Measurements from ENCODE around the gene TCEA2. TPM values are rescaled to one million over a fixed set of nuclear protein-coding genes. Genes with fewer than 3 reads are reported as not detected.

Gene TCEA2
- total RNA-seq, 1 donor from 2014 or later = 8.4 TPM

DNA sequence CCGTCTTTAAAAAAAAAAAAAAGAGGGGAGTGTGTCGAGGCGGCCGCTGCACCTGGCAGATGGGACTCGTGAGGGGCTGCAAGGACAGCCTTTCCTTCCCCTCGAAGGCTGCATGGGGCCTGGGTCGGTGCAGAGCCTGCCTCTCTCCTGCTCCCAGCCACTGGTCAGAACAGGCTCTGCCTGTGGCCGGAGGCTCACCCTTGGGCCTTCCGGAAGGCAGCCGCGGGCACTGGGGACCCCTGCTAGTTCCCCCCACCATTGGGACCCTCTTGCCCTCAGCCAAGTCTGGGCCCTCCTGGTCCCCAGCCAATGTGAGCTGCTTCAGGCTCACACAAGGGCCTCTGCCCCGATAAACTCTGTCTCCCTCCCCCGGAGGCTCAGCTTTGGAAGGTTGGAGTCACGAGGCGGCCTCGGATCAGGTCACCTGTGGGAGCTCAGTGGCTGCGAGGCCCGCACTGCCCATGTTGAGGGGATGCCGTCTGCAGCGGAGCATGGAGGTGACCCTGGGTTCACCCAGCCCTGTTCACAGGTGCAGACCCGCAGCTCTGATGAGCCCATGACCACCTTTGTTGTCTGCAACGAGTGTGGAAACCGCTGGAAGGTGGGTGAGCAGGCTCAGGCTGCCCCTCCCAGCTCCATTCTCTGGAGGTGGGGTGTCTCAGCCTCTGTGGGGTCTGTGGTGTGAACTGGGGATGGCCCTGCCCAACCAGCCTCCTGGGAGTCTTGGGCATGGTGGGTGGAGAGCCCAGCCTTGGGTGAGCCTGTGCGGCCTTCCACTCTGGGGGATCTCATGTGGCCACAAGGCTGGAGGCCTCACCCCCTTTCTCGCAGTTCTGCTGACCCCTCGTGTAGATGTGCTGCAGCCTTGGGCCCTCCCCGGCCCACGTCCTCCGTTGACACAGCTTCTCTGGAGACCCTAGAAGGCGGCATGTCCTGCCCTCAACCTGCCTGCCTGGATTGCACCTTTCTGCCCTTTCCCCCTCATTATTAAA is 8.6 kb downstream of the TCEA2 start:
- H3K36me3 ChIP-seq (ENCODE audit: control insufficient read depth in 3 of 3, insufficient read depth in 3 of 3, low read length in 3 of 3) = peaks cover 3 to 5% (median 4%) of the 10 kb centered on the region in 3 donors

DNA sequence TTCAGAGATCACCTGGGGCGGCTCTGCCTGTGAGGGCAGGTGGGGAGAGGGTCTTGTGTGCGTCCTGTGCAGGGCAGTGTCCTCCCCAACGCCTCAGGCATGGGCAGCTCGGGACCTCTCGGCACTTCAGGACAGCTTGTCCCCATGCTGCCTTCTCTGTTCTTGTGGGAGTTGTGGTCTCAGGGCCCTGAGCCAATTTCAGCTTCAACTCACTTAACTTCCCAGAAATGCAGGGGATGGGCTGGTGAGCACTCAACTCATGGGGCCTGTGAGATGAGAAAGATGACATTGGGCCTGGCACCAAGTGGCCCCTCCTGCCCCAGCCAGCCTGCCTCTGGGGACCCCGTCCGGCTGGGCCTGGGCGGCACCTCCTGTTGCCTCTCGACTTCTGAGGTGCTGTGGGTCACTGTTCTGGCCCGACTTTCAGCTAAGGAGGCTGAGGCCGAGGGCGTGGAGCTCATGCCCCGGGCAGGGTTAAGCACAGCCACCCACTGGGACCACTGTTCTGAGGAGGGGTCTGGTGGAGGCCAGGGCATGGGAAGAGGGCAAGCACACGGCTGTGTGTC is 9.6 kb downstream of the TCEA2 start:
- Histone ChIP-seq H3K9ac (ENCODE audit: low read depth in 1 of 3, low read length in 3 of 3) (no peak overlapping the region), H3K4me1 (ENCODE audit: control insufficient read depth in 3 of 3, insufficient read depth in 3 of 3, low read length in 3 of 3) (peaks cover 0 to 3% (median 2%) of the 10 kb centered on the region in 3 donors), H3K9me3 (ENCODE audit: control insufficient read depth in 3 of 3, low read length in 3 of 3) (no peaks in the 10 kb centered on the region), H3K27ac (ENCODE audit: low read depth, low read length) (no peak overlapping the region), H3K27me3 (ENCODE audit: control insufficient read depth in 3 of 3, insufficient read depth in 3 of 3, low read length in 3 of 3) (peaks cover 0 to 3% (median 0%) of the 10 kb centered on the region in 3 donors), H3K4me3 (ENCODE audit: low read length in 3 of 3) (no peak overlapping the region), H3K36me3 (ENCODE audit: control insufficient read depth in 3 of 3, insufficient read depth in 3 of 3, low read length in 3 of 3) (peaks cover 3 to 5% (median 4%) of the 10 kb centered on the region in 3 donors)

More for the DNA sequence above, 8.6 kb downstream of the TCEA2 start:
- Histone ChIP-seq H3K9ac (ENCODE audit: low read depth in 1 of 3, low read length in 3 of 3) (no peak overlapping the region), H3K27ac (ENCODE audit: low read depth, low read length) (no peak overlapping the region), H3K4me3 (ENCODE audit: low read length in 3 of 3) (no peak overlapping the region), H3K9me3 (ENCODE audit: control insufficient read depth in 3 of 3, low read length in 3 of 3) (no peaks in the 10 kb centered on the region), H3K27me3 (ENCODE audit: control insufficient read depth in 3 of 3, insufficient read depth in 3 of 3, low read length in 3 of 3) (peaks cover 0 to 3% (median 0%) of the 10 kb centered on the region in 3 donors), H3K4me1 (ENCODE audit: control insufficient read depth in 3 of 3, insufficient read depth in 3 of 3, low read length in 3 of 3) (peaks cover 0 to 2% (median 0%) of the 10 kb centered on the region in 3 donors)

GRCh38 chr20:64073476-64074183 is 10.6 kb downstream of the TCEA2 start:
- H3K9me3 ChIP-seq (ENCODE audit: control insufficient read depth in 3 of 3, low read length in 3 of 3) = no peaks in the 10 kb centered on the region
- no peak overlapping the region for H3K4me3 ChIP-seq (ENCODE audit: low read length in 3 of 3)
- peaks cover 3 to 5% (median 4%) of the 10 kb centered on the region in 3 donors for H3K36me3 ChIP-seq (ENCODE audit: control insufficient read depth in 3 of 3, insufficient read depth in 3 of 3, low read length in 3 of 3)
- H3K27me3 ChIP-seq (ENCODE audit: control insufficient read depth in 3 of 3, insufficient read depth in 3 of 3, low read length in 3 of 3) = peaks cover 0 to 7% (median 2%) of the 10 kb centered on the region in 3 donors
- no peak overlapping the region for H3K9ac ChIP-seq (ENCODE audit: low read depth in 1 of 3, low read length in 3 of 3)
- H3K4me1 ChIP-seq (ENCODE audit: control insufficient read depth in 3 of 3, insufficient read depth in 3 of 3, low read length in 3 of 3) = peaks cover 4 to 13% (median 11%) of the 10 kb centered on the region in 3 donors
- H3K27ac ChIP-seq (ENCODE audit: low read depth, low read length) = no peak overlapping the region

DNA sequence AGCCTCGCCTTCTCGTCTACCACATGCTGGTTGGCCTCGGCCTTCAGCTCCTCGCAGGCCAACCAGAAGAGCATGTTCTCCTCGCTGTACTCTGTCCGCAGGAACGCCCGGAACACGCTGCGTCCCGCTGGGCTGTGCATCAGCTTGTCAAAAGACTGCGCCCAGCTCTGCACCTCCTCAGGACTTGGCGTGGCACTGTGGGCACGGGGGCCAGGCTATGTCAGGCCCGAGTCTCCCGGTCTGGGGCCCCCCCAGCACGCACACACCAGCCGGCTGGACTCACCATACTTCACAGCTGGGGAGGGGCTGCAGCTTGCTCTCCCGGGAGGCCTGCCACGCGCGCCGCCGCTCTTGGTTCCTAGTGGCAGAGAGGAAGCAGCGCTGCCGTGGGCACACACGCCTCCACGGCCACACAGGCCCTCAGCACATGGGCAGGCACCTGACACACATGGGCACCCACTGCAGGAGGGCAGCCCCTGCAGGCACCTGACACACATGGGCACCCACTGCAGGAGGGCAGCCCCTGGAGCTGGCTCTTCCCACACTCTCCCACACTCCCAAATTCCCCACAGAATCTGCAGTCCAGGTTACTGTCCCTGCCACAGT is 11.3 kb downstream of the TCEA2 start:
- peaks cover 0 to 7% (median 6%) of the 10 kb centered on the region in 3 donors for H3K27me3 ChIP-seq (ENCODE audit: control insufficient read depth in 3 of 3, insufficient read depth in 3 of 3, low read length in 3 of 3)
- H3K36me3 ChIP-seq (ENCODE audit: control insufficient read depth in 3 of 3, insufficient read depth in 3 of 3, low read length in 3 of 3) = peaks cover 3 to 5% (median 4%) of the 10 kb centered on the region in 3 donors
- H3K9ac ChIP-seq (ENCODE audit: low read depth in 1 of 3, low read length in 3 of 3) = no peak overlapping the region
- H3K4me3 ChIP-seq (ENCODE audit: low read length in 3 of 3) = no peak overlapping the region
- no peaks in the 10 kb centered on the region for H3K9me3 ChIP-seq (ENCODE audit: control insufficient read depth in 3 of 3, low read length in 3 of 3)
- peaks cover 11 to 18% (median 17%) of the 10 kb centered on the region in 3 donors for H3K4me1 ChIP-seq (ENCODE audit: control insufficient read depth in 3 of 3, insufficient read depth in 3 of 3, low read length in 3 of 3)
- H3K27ac ChIP-seq (ENCODE audit: low read depth, low read length) = no peak overlapping the region

DNA sequence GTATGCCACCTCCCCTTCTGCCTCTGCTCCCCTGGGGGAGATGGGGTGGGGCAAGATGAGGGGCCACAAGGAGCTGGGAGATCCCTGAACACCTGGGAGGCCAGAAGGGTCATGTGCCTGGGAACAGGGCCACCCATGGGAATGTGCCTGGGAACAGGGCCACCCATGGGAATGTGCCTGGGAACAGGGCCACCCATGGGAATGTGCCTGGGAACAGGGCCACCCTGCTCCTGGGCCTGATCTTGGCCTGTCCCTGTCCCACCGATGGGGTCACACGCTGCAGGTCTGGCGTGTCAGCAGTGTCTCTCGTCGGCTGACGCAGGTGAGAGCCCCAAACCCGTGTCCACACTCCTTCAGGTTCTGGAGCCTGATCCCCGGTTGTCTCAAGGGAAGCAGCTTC is 12.0 kb downstream of the TCEA2 start:
- peaks cover 11 to 18% (median 17%) of the 10 kb centered on the region in 3 donors for H3K4me1 ChIP-seq (ENCODE audit: control insufficient read depth in 3 of 3, insufficient read depth in 3 of 3, low read length in 3 of 3)
- no peaks in the 10 kb centered on the region for H3K9me3 ChIP-seq (ENCODE audit: control insufficient read depth in 3 of 3, low read length in 3 of 3)
- peaks cover 3 to 5% (median 4%) of the 10 kb centered on the region in 3 donors for H3K36me3 ChIP-seq (ENCODE audit: control insufficient read depth in 3 of 3, insufficient read depth in 3 of 3, low read length in 3 of 3)
- H3K9ac ChIP-seq (ENCODE audit: low read depth in 1 of 3, low read length in 3 of 3) = no peak overlapping the region
- H3K4me3 ChIP-seq (ENCODE audit: low read length in 3 of 3) = no peak overlapping the region
- no peak overlapping the region for H3K27ac ChIP-seq (ENCODE audit: low read depth, low read length)
- H3K27me3 ChIP-seq (ENCODE audit: control insufficient read depth in 3 of 3, insufficient read depth in 3 of 3, low read length in 3 of 3) = peaks cover 0 to 7% (median 6%) of the 10 kb centered on the region in 3 donors

DNA sequence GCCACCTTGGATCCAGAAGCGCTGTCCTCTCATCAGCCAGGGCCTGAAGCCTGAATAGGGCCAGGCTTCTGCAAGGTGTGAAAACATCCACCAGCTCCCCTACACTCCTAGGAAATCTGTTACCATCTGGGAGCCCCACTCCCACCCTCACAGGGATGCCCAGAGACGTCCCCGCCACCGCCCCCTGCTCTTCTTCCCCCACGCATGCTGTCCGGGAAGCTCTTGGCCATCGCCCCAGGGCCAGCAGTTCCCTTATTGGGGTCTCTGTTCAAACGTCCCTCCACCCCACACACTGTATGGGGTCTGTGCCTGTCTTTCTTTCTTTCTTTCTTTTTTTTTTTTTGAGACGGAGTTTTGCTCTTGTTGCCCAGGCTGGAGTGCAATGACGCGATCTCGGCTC is 12.6 kb downstream of the TCEA2 start:
- no peaks in the 10 kb centered on the region for H3K9me3 ChIP-seq (ENCODE audit: control insufficient read depth in 3 of 3, low read length in 3 of 3)
- H3K27ac ChIP-seq (ENCODE audit: low read depth, low read length) = no peak overlapping the region
- H3K4me3 ChIP-seq (ENCODE audit: low read length in 3 of 3) = no peak overlapping the region
- H3K36me3 ChIP-seq (ENCODE audit: control insufficient read depth in 3 of 3, insufficient read depth in 3 of 3, low read length in 3 of 3) = peaks cover 3 to 5% (median 4%) of the 10 kb centered on the region in 3 donors
- peaks cover 0 to 7% (median 6%) of the 10 kb centered on the region in 3 donors for H3K27me3 ChIP-seq (ENCODE audit: control insufficient read depth in 3 of 3, insufficient read depth in 3 of 3, low read length in 3 of 3)
- peaks cover 11 to 23% (median 19%) of the 10 kb centered on the region in 3 donors for H3K4me1 ChIP-seq (ENCODE audit: control insufficient read depth in 3 of 3, insufficient read depth in 3 of 3, low read length in 3 of 3)
- H3K9ac ChIP-seq (ENCODE audit: low read depth in 1 of 3, low read length in 3 of 3) = no peak overlapping the region

- Histone ChIP-seq H3K27ac (ENCODE audit: low read depth, low read length) (no peak overlapping the region), H3K36me3 (ENCODE audit: control insufficient read depth in 3 of 3, insufficient read depth in 3 of 3, low read length in 3 of 3) (peaks cover 3 to 5% (median 4%) of the 10 kb centered on the region in 3 donors), H3K27me3 (ENCODE audit: control insufficient read depth in 3 of 3, insufficient read depth in 3 of 3, low read length in 3 of 3) (peaks cover 0 to 7% (median 6%) of the 10 kb centered on the region in 3 donors), H3K4me3 (ENCODE audit: low read length in 3 of 3) (no peak overlapping the region), H3K9ac (ENCODE audit: low read depth in 1 of 3, low read length in 3 of 3) (no peak overlapping the region), H3K4me1 (ENCODE audit: control insufficient read depth in 3 of 3, insufficient read depth in 3 of 3, low read length in 3 of 3) (peaks cover 11 to 23% (median 19%) of the 10 kb centered on the region in 3 donors), H3K9me3 (ENCODE audit: control insufficient read depth in 3 of 3, low read length in 3 of 3) (no peaks in the 10 kb centered on the region)
These were observed 13.3 kb downstream of the TCEA2 start for GRCh38 chr20:64076061-64076997.

GRCh38 chr20:64077094-64077493 is 14.1 kb downstream of the TCEA2 start:
- Histone ChIP-seq H3K27me3 (ENCODE audit: control insufficient read depth in 3 of 3, insufficient read depth in 3 of 3, low read length in 3 of 3) (peaks cover 0 to 8% (median 6%) of the 10 kb centered on the region in 3 donors), H3K4me3 (ENCODE audit: low read length in 3 of 3) (no peak overlapping the region), H3K9ac (ENCODE audit: low read depth in 1 of 3, low read length in 3 of 3) (no peak overlapping the region), H3K36me3 (ENCODE audit: control insufficient read depth in 3 of 3, insufficient read depth in 3 of 3, low read length in 3 of 3) (peaks cover 3 to 5% (median 3%) of the 10 kb centered on the region in 3 donors), H3K9me3 (ENCODE audit: control insufficient read depth in 3 of 3, low read length in 3 of 3) (no peaks in the 10 kb centered on the region), H3K4me1 (ENCODE audit: control insufficient read depth in 3 of 3, insufficient read depth in 3 of 3, low read length in 3 of 3) (peaks cover 11 to 23% (median 19%) of the 10 kb centered on the region in 3 donors), H3K27ac (ENCODE audit: low read depth, low read length) (no peak overlapping the region)

Measured in skeletal muscle tissue (tissue), 4 donors.